Measurements from ENCODE around the gene CAMK1D.

DNA sequence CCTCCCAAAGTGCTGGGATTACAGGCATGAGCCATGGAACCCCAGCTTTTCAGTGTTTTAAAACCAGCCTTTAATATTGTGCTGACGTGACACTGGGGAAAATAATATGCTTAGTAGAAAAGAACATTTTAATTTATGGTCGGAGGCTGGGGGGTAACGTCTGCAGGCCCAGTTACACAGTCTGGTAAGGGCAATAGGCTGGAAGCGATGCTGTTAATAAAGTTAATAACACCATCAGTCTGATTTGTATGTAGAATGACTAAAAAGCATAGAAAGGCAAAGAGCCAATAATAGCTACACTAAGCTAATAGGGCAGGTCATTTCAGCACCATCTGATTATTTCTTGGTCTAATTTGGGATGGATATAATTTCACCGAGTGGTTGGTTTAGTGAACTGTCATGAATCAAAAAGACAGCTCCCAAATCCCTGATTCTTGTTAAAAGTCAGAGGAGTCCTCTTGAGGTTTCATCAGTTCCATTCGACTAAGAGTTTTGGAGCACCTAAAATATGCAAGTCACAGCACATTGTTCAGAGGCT, 192.9 kb downstream of the CAMK1D start:
- TF ChIP-seq, protein P1, sequence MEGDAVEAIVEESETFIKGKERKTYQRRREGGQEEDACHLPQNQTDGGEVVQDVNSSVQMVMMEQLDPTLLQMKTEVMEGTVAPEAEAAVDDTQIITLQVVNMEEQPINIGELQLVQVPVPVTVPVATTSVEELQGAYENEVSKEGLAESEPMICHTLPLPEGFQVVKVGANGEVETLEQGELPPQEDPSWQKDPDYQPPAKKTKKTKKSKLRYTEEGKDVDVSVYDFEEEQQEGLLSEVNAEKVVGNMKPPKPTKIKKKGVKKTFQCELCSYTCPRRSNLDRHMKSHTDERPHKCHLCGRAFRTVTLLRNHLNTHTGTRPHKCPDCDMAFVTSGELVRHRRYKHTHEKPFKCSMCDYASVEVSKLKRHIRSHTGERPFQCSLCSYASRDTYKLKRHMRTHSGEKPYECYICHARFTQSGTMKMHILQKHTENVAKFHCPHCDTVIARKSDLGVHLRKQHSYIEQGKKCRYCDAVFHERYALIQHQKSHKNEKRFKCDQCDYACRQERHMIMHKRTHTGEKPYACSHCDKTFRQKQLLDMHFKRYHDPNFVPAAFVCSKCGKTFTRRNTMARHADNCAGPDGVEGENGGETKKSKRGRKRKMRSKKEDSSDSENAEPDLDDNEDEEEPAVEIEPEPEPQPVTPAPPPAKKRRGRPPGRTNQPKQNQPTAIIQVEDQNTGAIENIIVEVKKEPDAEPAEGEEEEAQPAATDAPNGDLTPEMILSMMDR (IDR thresholded peaks at IDR 0.05 in 4 of 5, conservative IDR thresholded peaks at IDR 0.05 in 1 of 5): no peak
- no peak for TF ChIP-seq POLR2A (IDR thresholded peaks at IDR 0.05)

All from gastrocnemius medialis (tissue), 4 donors.